ELF-1 (cell line): ENCODE results near the gene OR13C2.
"Not testable (repeated sequence)": the region's sequence is repeated elsewhere in the genome, so short reads cannot be mapped to it uniquely, and the experiment has no call there.

Source experiments
- DNase-seq: peaks from one replicate; pipeline ENCODE4 v3.0.0-alpha.2; 2016; ENCODE audit warnings: low read depth, low spot score

OR13C2 gene

GRCh38 chr9:104605527-104605926 lies at the start of gene OR13C2:
Gene OR13C2 (minus strand): TSS chr9:104605627. CDS start chr9:104605627, 0 bp downstream.
- DNase-seq, result not testable (repeated sequence)

GRCh38 chr9:104635456-104635855 lies 30.0 kb upstream of the OR13C2 start:
- no peak for DNase-seq

GRCh38 chr9:104633976-104634520 lies 28.6 kb upstream of the OR13C2 start:
- DNase-seq, result no peak

- not testable (repeated sequence) for DNase-seq
Observed at GRCh38 chr9:104625964-104626363, 20.5 kb upstream of the OR13C2 start.

- DNase-seq, result no peak
Observed at GRCh38 chr9:104618104-104618503, 12.7 kb upstream of the OR13C2 start, which contains the start of gene OR13C9. Gene OR13C9 (minus strand): TSS chr9:104618204. CDS start chr9:104618204, 0 bp downstream.

- DNase-seq, result no peak
Observed at GRCh38 chr9:104617418-104617817, 12.0 kb upstream of the OR13C2 start.

GRCh38 chr9:104611213-104611612 lies 5.8 kb upstream of the OR13C2 start:
- no peak for DNase-seq

GRCh38 chr9:104608336-104608735 lies 2.9 kb upstream of the OR13C2 start:
- DNase-seq, result no peak

GRCh38 chr9:104606152-104606551 lies 725 bp upstream of the OR13C2 start:
- no peak for DNase-seq

- DNase-seq, result no peak
Observed at GRCh38 chr9:104604801-104605200, 626 bp downstream of the OR13C2 start.

GRCh38 chr9:104599313-104599712 lies 6.1 kb downstream of the OR13C2 start, which contains the start of gene OR13C5:
Gene OR13C5 (minus strand): TSS chr9:104599413. CDS start chr9:104599413, 0 bp downstream.
- not testable (repeated sequence) for DNase-seq

GRCh38 chr9:104598749-104599148 lies 6.7 kb downstream of the OR13C2 start:
- DNase-seq, result not testable (repeated sequence)

- DNase-seq, result no peak
Observed at GRCh38 chr9:104589626-104590025, 15.8 kb downstream of the OR13C2 start.

GRCh38 chr9:104586496-104587180 lies 18.8 kb downstream of the OR13C2 start:
- DNase-seq, result no peak

GRCh38 chr9:104580562-104580961 lies 24.9 kb downstream of the OR13C2 start:
- DNase-seq, result no peak

- no peak for DNase-seq
Observed at GRCh38 chr9:104577263-104577662, 28.2 kb downstream of the OR13C2 start.

GRCh38 chr9:104575456-104575855 lies 30.0 kb downstream of the OR13C2 start:
- no peak for DNase-seq

GRCh38 chr9:104572612-104573011 lies 32.8 kb downstream of the OR13C2 start:
- no peak for DNase-seq

- no peak for DNase-seq
Observed at GRCh38 chr9:104568868-104569267, 36.6 kb downstream of the OR13C2 start, which contains the start of gene OR13C8. Gene OR13C8 (plus strand): TSS chr9:104569168. CDS start chr9:104569168, 0 bp downstream.

- DNase-seq, result peak; percentile 1
Observed at GRCh38 chr9:104564358-104564757, 41.1 kb downstream of the OR13C2 start.

- peak; percentile 82 for DNase-seq
Observed at GRCh38 chr9:104556830-104557634, 48.4 kb downstream of the OR13C2 start.

GRCh38 chr9:104555521-104555920 lies 49.9 kb downstream of the OR13C2 start:
- no peak for DNase-seq
